Neural cell (in vitro differentiated cells): Measurements from ENCODE around the gene VSNL1. TPM values are rescaled to one million over a fixed set of nuclear protein-coding genes. Genes with fewer than 3 reads are reported as not detected.

Experiments used
- H2AFZ ChIP-seq: fragments of 200-600, 300-800 bp; sonication (generic), shearing (Covaris generic); 2 replicates; pipeline ENCODE4 v1.6.0; 2014; ENCODE audit warnings: low read depth, mild to moderate bottlenecking, antibody characterized with exemption, low read length, moderate library complexity
- H3F3A ChIP-seq: fragments of 200-600 bp; shearing (Covaris generic); 2 replicates; pipeline ENCODE4 v1.6.1; 2016; ENCODE audit warnings: mild to moderate bottlenecking, moderate library complexity, mixed read lengths, antibody characterized with exemption, low read length; ENCODE audit not compliant: insufficient read depth, poor library complexity, severe bottlenecking
- H3K27ac ChIP-seq: fragments of 200-600, 300-800 bp; sonication (generic), shearing (Covaris generic); 2 replicates; pipeline ENCODE4 v1.5.1; 2014; ENCODE audit warnings: mild to moderate bottlenecking, low read length, moderate library complexity
- H3K27me3 ChIP-seq: fragments of 300-800, 200-600 bp; sonication (generic), shearing (Covaris generic); 2 replicates; pipeline ENCODE4 v1.6.0; 2014; ENCODE audit warnings: mild to moderate bottlenecking, low read depth, low read length, moderate library complexity; ENCODE audit not compliant: insufficient read depth
- H3K36me3 ChIP-seq: fragments of 300-800, 200-600 bp; sonication (generic), shearing (Covaris generic); 2 replicates; pipeline ENCODE4 v1.5.1; 2014; ENCODE audit warnings: mild to moderate bottlenecking, antibody characterized with exemption, low read length, moderate library complexity; ENCODE audit not compliant: insufficient read depth
- H3K4me2 ChIP-seq: fragments of 300-800, 200-600 bp; sonication (generic), shearing (Covaris generic); 2 replicates; pipeline ENCODE4 v1.6.0; 2014; ENCODE audit warnings: mild to moderate bottlenecking, low read length
- H3K4me3 ChIP-seq: fragments of 300-800, 200-600 bp; sonication (generic), shearing (Covaris generic); 2 replicates; pipeline ENCODE4 v1.5.1; 2014; ENCODE audit warnings: mild to moderate bottlenecking, low read length, moderate library complexity
- H3K79me2 ChIP-seq: fragments of 200-600 bp; shearing (Covaris generic); replicated peaks from 2 replicates; pipeline ENCODE4 v1.6.0; 2014; ENCODE audit warnings: mild to moderate bottlenecking, low read length, moderate library complexity; ENCODE audit not compliant: insufficient read depth
- H3K9ac ChIP-seq: fragments of 300-800, 200-600 bp; sonication (generic), shearing (Covaris generic); 2 replicates; pipeline ENCODE4 v1.6.1; 2016; ENCODE audit warnings: mild to moderate bottlenecking, low read length, mixed read lengths
- H3K9me2 ChIP-seq: fragments of 200-600 bp; shearing (Covaris generic); 2 replicates; pipeline ENCODE4 v1.6.1; 2016; ENCODE audit warnings: mild to moderate bottlenecking, low read length, mixed read lengths; ENCODE audit not compliant: insufficient read depth
- H3K9me3 ChIP-seq: fragments of 200-600, 300-800 bp; sonication (generic), shearing (Covaris generic); 2 replicates; pipeline ENCODE4 v1.6.1; 2016; ENCODE audit warnings: mild to moderate bottlenecking, mixed run types, low read length, moderate library complexity, mixed read lengths
- H4K20me1 ChIP-seq: fragments of 200-600 bp; shearing (Covaris generic); 2 replicates; pipeline ENCODE4 v1.6.1; 2016; ENCODE audit warnings: mild to moderate bottlenecking, mixed run types; ENCODE audit not compliant: insufficient read depth
- EP300 ChIP-seq: fragments of 450-650 bp; conservative IDR thresholded peaks from 2 replicates; pipeline ENCODE4 v1.6.1; 2014; ENCODE audit warnings: antibody characterized with exemption, mild to moderate bottlenecking, moderate library complexity; ENCODE audit not compliant: poor library complexity, severe bottlenecking
- EZH2 ChIP-seq: fragments of 200-600, 300-800 bp; shearing (Covaris generic), sonication (generic); IDR thresholded peaks from 2 replicates; pipeline ENCODE4 v1.6.1; 2014; ENCODE audit warnings: antibody characterized with exemption, low read length, borderline replicate concordance, mild to moderate bottlenecking; ENCODE audit not compliant: insufficient read depth, poor library complexity, severe bottlenecking
- MXI1 ChIP-seq: fragments of 450-650 bp; conservative IDR thresholded peaks from 2 replicates; pipeline ENCODE4 v1.6.1; 2014; ENCODE audit warnings: antibody characterized with exemption, mild to moderate bottlenecking; ENCODE audit not compliant: poor library complexity, severe bottlenecking
- POLR2AphosphoS5 ChIP-seq: IDR thresholded peaks from 2 replicates; pipeline ENCODE4 v1.6.1; 2012
- RAD21 ChIP-seq: fragments of 450-650 bp; conservative IDR thresholded peaks from 2 replicates; pipeline ENCODE4 v1.6.1; 2014; ENCODE audit warnings: antibody characterized with exemption, mild to moderate bottlenecking, moderate library complexity
- SMC3 ChIP-seq: fragments of 450-650 bp; conservative IDR thresholded peaks from 2 replicates; pipeline ENCODE4 v1.6.1; 2014; ENCODE audit warnings: antibody characterized with exemption, mild to moderate bottlenecking, moderate library complexity; ENCODE audit not compliant: poor library complexity
- TAF1 ChIP-seq: IDR thresholded peaks from 2 replicates; pipeline ENCODE4 v1.6.1; 2012; ENCODE audit warnings: low read depth
- polyA plus RNA-seq: library from polyadenylated mRNA; depleted of rRNA; stranded (reverse); fragments of >200 nt; gene quantifications from 2 replicates; pipeline ENCODE4 v1.2.3, GENCODE V29; 2014
- TF ChIP-seq, protein P1 (sequence below): fragments of 450-650 bp; IDR thresholded peaks from 2 replicates; pipeline ENCODE4 v1.5.1; 2014; ENCODE audit warnings: antibody characterized with exemption, mild to moderate bottlenecking, moderate library complexity; ENCODE audit not compliant: poor library complexity, severe bottlenecking
- TF ChIP-seq, protein P2 (sequence below): IDR thresholded peaks from 2 replicates; pipeline ENCODE4 v1.6.1; 2012; ENCODE audit warnings: borderline replicate concordance

VSNL1 gene
- polyA plus RNA-seq, 1 donor from 2014 or later: 69.7 TPM

DNA sequence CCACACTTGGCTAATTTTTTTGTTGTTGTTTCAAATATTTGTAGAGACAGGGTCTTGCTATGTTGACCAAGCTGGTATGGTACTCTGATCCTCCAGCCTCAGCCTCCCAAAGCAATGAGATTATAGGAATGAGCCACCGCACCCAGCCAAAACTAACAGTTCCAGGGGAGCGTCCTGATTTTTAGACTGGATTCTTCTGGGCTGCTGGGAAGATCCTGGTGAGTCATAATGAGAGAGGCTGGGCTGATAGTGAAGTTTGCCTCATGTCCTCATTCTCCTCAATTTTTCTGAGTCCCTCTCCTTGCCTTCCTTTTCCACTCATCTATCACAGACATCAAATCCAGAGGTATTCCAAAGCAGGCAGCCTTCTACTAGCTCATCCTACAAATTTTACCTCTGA lies 81.3 kb downstream of the VSNL1 start:
- Histone ChIP-seq H3K4me2 (no peak overlapping the region), H4K20me1 (no peaks in the 10 kb centered on the region), H3K9me3 (no peaks in the 10 kb centered on the region), H3F3A (no peaks in the 10 kb centered on the region), H3K79me2 (no peaks in the 10 kb centered on the region), H2AFZ (no peak overlapping the region), H3K27me3 (no peaks in the 10 kb centered on the region), H3K27ac (no peak overlapping the region), H3K9ac (no peak overlapping the region), H3K4me3 (no peak overlapping the region), H3K9me2 (no peaks in the 10 kb centered on the region), H3K36me3 (no peaks in the 10 kb centered on the region)
- TF ChIP-seq EZH2 (no peak), TAF1 (no peak), POLR2AphosphoS5 (no peak), SMC3 (no peak), EP300 (no peak), RAD21 (no peak), MXI1 (no peak)
- TF ChIP-seq, protein P1, sequence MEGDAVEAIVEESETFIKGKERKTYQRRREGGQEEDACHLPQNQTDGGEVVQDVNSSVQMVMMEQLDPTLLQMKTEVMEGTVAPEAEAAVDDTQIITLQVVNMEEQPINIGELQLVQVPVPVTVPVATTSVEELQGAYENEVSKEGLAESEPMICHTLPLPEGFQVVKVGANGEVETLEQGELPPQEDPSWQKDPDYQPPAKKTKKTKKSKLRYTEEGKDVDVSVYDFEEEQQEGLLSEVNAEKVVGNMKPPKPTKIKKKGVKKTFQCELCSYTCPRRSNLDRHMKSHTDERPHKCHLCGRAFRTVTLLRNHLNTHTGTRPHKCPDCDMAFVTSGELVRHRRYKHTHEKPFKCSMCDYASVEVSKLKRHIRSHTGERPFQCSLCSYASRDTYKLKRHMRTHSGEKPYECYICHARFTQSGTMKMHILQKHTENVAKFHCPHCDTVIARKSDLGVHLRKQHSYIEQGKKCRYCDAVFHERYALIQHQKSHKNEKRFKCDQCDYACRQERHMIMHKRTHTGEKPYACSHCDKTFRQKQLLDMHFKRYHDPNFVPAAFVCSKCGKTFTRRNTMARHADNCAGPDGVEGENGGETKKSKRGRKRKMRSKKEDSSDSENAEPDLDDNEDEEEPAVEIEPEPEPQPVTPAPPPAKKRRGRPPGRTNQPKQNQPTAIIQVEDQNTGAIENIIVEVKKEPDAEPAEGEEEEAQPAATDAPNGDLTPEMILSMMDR: no peak
- TF ChIP-seq, protein P2, sequence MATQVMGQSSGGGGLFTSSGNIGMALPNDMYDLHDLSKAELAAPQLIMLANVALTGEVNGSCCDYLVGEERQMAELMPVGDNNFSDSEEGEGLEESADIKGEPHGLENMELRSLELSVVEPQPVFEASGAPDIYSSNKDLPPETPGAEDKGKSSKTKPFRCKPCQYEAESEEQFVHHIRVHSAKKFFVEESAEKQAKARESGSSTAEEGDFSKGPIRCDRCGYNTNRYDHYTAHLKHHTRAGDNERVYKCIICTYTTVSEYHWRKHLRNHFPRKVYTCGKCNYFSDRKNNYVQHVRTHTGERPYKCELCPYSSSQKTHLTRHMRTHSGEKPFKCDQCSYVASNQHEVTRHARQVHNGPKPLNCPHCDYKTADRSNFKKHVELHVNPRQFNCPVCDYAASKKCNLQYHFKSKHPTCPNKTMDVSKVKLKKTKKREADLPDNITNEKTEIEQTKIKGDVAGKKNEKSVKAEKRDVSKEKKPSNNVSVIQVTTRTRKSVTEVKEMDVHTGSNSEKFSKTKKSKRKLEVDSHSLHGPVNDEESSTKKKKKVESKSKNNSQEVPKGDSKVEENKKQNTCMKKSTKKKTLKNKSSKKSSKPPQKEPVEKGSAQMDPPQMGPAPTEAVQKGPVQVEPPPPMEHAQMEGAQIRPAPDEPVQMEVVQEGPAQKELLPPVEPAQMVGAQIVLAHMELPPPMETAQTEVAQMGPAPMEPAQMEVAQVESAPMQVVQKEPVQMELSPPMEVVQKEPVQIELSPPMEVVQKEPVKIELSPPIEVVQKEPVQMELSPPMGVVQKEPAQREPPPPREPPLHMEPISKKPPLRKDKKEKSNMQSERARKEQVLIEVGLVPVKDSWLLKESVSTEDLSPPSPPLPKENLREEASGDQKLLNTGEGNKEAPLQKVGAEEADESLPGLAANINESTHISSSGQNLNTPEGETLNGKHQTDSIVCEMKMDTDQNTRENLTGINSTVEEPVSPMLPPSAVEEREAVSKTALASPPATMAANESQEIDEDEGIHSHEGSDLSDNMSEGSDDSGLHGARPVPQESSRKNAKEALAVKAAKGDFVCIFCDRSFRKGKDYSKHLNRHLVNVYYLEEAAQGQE: no peak

DNA sequence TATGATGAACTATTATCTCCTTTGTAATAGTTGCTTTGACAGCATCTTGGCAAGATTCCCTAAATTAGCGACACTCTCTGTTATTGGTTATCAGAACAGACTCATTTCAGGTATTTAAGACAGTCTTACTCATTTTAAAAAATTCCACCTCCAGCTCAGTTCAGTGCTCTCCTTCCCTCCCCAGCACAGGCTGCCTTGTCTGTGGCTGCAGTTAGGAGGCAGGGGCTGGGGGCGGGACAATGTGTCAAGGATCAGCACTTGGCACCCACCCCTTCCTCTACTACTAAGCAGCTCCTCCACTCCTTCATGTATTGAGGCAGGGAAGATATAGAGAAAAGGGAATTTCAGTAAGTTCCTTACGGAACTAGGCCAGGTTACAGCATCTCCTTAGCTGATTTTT lies 85.0 kb downstream of the VSNL1 start:
- Histone ChIP-seq H3K27ac (no peak overlapping the region), H3F3A (no peaks in the 10 kb centered on the region), H2AFZ (no peak overlapping the region), H3K27me3 (no peaks in the 10 kb centered on the region), H3K9me3 (no peaks in the 10 kb centered on the region), H3K9ac (no peak overlapping the region), H3K4me3 (no peak overlapping the region), H3K36me3 (no peaks in the 10 kb centered on the region), H3K9me2 (no peaks in the 10 kb centered on the region), H3K4me2 (no peak overlapping the region), H3K79me2 (no peaks in the 10 kb centered on the region), H4K20me1 (no peaks in the 10 kb centered on the region)
- TF ChIP-seq TAF1 (no peak), MXI1 (no peak), POLR2AphosphoS5 (no peak), RAD21 (no peak), EZH2 (no peak), SMC3 (no peak), EP300 (no peak)
- TF ChIP-seq, protein P1: no peak
- TF ChIP-seq, protein P2: no peak
